Stomach (tissue), 4 donors: ENCODE data around the gene C19orf81.

Experiments
- EP300 ChIP-seq: sonication (generic); formaldehyde crosslinking; IDR thresholded peaks from one replicate; pipeline ENCODE4 v1.6.1; 2017; ENCODE audit warnings: antibody characterized with exemption
- POLR2A ChIP-seq, 4 donors: fragments of 450-650 bp; IDR thresholded peaks; one replicate each; pipeline ENCODE4 v1.6.1; 2016; ENCODE audit warnings: antibody characterized with exemption in 4 of 4, control low read depth in 2 of 4, mild to moderate bottlenecking in 1 of 4, moderate library complexity in 1 of 4
- POLR2AphosphoS5 ChIP-seq, 3 donors: sonication (generic); formaldehyde crosslinking; IDR thresholded peaks; one replicate each; pipeline ENCODE4 v1.6.1; 2016; ENCODE audit warnings: antibody characterized with exemption in 3 of 3
- TF ChIP-seq, protein P1 (sequence below), 7 experiments: fragments of 450-650 bp in 4 of 7; fragments of 200-600 bp in 3 of 7; sonication (generic) in 3 of 7; IDR thresholded peaks; one replicate each; pipeline ENCODE4 v1.5.1; 2016 to 2019; ENCODE audit warnings: antibody characterized with exemption in 7 of 7, control low read depth in 2 of 7, mild to moderate bottlenecking in 1 of 7

- TF ChIP-seq, protein P1, sequence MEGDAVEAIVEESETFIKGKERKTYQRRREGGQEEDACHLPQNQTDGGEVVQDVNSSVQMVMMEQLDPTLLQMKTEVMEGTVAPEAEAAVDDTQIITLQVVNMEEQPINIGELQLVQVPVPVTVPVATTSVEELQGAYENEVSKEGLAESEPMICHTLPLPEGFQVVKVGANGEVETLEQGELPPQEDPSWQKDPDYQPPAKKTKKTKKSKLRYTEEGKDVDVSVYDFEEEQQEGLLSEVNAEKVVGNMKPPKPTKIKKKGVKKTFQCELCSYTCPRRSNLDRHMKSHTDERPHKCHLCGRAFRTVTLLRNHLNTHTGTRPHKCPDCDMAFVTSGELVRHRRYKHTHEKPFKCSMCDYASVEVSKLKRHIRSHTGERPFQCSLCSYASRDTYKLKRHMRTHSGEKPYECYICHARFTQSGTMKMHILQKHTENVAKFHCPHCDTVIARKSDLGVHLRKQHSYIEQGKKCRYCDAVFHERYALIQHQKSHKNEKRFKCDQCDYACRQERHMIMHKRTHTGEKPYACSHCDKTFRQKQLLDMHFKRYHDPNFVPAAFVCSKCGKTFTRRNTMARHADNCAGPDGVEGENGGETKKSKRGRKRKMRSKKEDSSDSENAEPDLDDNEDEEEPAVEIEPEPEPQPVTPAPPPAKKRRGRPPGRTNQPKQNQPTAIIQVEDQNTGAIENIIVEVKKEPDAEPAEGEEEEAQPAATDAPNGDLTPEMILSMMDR (IDR thresholded peaks at IDR 0.05): no peak
- TF ChIP-seq POLR2AphosphoS5 (IDR thresholded peaks at IDR 0.05): no peak
- no peak for TF ChIP-seq POLR2A (IDR thresholded peaks at IDR 0.05)
- TF ChIP-seq EP300: no peak
Measured at GRCh38 chr19:50662651-50663481, 13.6 kb downstream of the C19orf81 start.
